Measurements from ENCODE around the gene C5orf46. TPM values are rescaled to one million over a fixed set of nuclear protein-coding genes. Genes with fewer than 3 reads are reported as not detected.

The C5orf46 gene
- polyA plus RNA-seq, 3 donors: not detected

GRCh38 chr5:147887026-147887627, 19.2 kb downstream of the C5orf46 start:
- no peak overlapping the region for H3K4me3 ChIP-seq (replicated peaks in 1 of 3; ENCODE audit: low read depth in 2 of 3, low read length in 3 of 3)
- peaks cover 0 to 2% (median 2%) of the 10 kb centered on the region in 3 donors for H3K27me3 Mint-ChIP-seq (ENCODE audit: low read depth in 3 of 3)
- no peak overlapping the region for H3K4me3 Mint-ChIP-seq
- no peak overlapping the region for H3K27ac ChIP-seq (ENCODE audit: low read depth in 1 of 2, low read length in 2 of 2)
- intact Hi-C loops (cut with micrococcal nuclease): loop anchor here in 1 of 2 donors (5.0 kb wide), 1 partner anchor 50 kb away; no protein-coding TSS in a partner anchor
- no peak overlapping the region for H2AFZ ChIP-seq (ENCODE audit: insufficient read depth, low read depth, low read length, poor library complexity, severe bottlenecking)
- peak; percentile 74 for TF ChIP-seq CTCF (IDR thresholded peaks at IDR 0.05)
- no CpG with 5 or more reads among the region's 3 CpGs for WGBS (ENCODE audit: insufficient coverage)
- H3K27me3 ChIP-seq (ENCODE audit: control insufficient read depth in 2 of 2, insufficient read depth in 2 of 2, low read length in 2 of 2): no peaks in the 10 kb centered on the region
- no peaks in the 10 kb centered on the region for H3K4me1 ChIP-seq (ENCODE audit: control insufficient read depth in 1 of 2, insufficient read depth in 2 of 2, low read length in 2 of 2)
- no peaks in the 10 kb centered on the region for H3K36me3 ChIP-seq (replicated peaks in 1 of 2; ENCODE audit: control insufficient read depth in 1 of 2, insufficient read depth in 2 of 2, low read length in 2 of 2)
- no peak overlapping the region for H3K4me2 ChIP-seq (replicated peaks; ENCODE audit: extremely low read depth, low read length, poor library complexity, severe bottlenecking)
- no peaks in the 10 kb centered on the region for H3K9me3 Mint-ChIP-seq
- peaks cover 6% of the 10 kb centered on the region for H3K4me1 Mint-ChIP-seq
- DNase-seq: peak in 2 of 3 donors; percentile 12 to 25
- no peak overlapping the region for H3K27ac Mint-ChIP-seq
- H3K79me2 ChIP-seq (ENCODE audit: insufficient read depth, low read length): no peaks in the 10 kb centered on the region
- H4K20me1 ChIP-seq (ENCODE audit: insufficient read depth, low read length): no peaks in the 10 kb centered on the region
- no peaks in the 10 kb centered on the region for H3K9me3 ChIP-seq (replicated peaks in 1 of 2; ENCODE audit: control insufficient read depth in 1 of 2, insufficient read depth in 1 of 2, low read length in 2 of 2)
- no peak overlapping the region for H3K9ac ChIP-seq (ENCODE audit: insufficient read depth, low read length, poor library complexity, severe bottlenecking)
- no peaks in the 10 kb centered on the region for H3K36me3 Mint-ChIP-seq

DNA sequence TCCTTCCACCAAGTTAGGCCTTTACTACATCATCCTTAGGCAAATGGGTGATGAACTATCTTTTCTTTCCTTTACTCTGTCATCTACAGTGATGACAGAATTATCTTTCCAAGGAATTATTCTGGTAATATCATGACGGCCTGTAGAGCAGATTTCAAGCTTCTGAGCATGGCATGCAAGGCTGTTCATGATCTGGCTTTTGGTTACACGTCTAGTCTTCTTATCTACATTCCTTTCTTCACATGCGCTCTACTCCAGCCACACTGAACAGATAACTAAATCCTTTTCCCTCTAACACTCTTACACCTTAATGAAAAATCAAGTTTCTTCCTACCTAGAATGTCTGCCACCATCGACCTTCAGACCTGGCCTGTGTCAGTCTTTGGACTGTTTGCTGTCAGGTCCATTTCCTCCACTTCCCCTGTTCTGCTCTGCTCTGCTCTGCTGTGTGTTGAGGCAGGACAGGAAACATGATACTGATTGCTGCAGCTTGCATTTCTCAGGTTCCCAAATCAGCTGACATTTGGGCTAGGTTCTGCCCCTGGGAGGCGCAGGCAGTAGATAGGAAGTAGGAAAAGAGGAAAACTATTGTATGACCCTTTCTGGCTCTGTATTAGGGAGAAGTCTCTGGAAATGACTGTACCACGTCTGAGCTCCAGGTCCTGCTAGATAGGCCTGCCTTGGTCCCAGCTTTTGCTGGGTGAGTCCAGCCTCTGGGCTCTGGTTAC, 23.6 kb downstream of the C5orf46 start:
- Mint-ChIP-seq H3K4me1 (peaks cover 3% of the 10 kb centered on the region), H3K9me3 (no peaks in the 10 kb centered on the region), H3K27ac (peak overlapping the region in 1 of 7 donors; percentile 61), H3K36me3 (peaks cover 0 to 2% of the 10 kb centered on the region in 2 donors), H3K4me3 (no peak overlapping the region), H3K27me3 (ENCODE audit: low read depth in 3 of 3) (peaks cover 0 to 2% (median 2%) of the 10 kb centered on the region in 3 donors)
- no peak for TF ChIP-seq CTCF (IDR thresholded peaks at IDR 0.05)
- no peaks in the 10 kb centered on the region for H4K20me1 ChIP-seq (ENCODE audit: insufficient read depth, low read length)
- no peaks in the 10 kb centered on the region for H3K4me1 ChIP-seq (ENCODE audit: control insufficient read depth in 1 of 2, insufficient read depth in 2 of 2, low read length in 2 of 2)
- H2AFZ ChIP-seq (ENCODE audit: insufficient read depth, low read depth, low read length, poor library complexity, severe bottlenecking): no peak overlapping the region
- H3K36me3 ChIP-seq (replicated peaks in 1 of 2; ENCODE audit: control insufficient read depth in 1 of 2, insufficient read depth in 2 of 2, low read length in 2 of 2): no peaks in the 10 kb centered on the region
- H3K9me3 ChIP-seq (replicated peaks in 1 of 2; ENCODE audit: control insufficient read depth in 1 of 2, insufficient read depth in 1 of 2, low read length in 2 of 2): no peaks in the 10 kb centered on the region
- DNase-seq: peak in 1 of 3 donors; percentile 5
- H3K27me3 ChIP-seq (ENCODE audit: control insufficient read depth in 2 of 2, insufficient read depth in 2 of 2, low read length in 2 of 2): no peaks in the 10 kb centered on the region
- intact Hi-C loops (cut with micrococcal nuclease): loop anchor here in 1 of 2 donors (5.0 kb wide), 1 partner anchor 55 kb away; no protein-coding TSS in a partner anchor
- no peak overlapping the region for H3K27ac ChIP-seq (ENCODE audit: low read depth in 1 of 2, low read length in 2 of 2)
- no peak overlapping the region for H3K4me3 ChIP-seq (replicated peaks in 1 of 3; ENCODE audit: low read depth in 2 of 3, low read length in 3 of 3)
- 78% methylated on average over 4 of the region's 6 CpGs for WGBS (ENCODE audit: insufficient coverage)
- H3K4me2 ChIP-seq (replicated peaks; ENCODE audit: extremely low read depth, low read length, poor library complexity, severe bottlenecking): no peak overlapping the region
- H3K79me2 ChIP-seq (ENCODE audit: insufficient read depth, low read length): no peaks in the 10 kb centered on the region
- H3K9ac ChIP-seq (ENCODE audit: insufficient read depth, low read length, poor library complexity, severe bottlenecking): no peak overlapping the region
